Kidney epithelial cell (primary cell): ENCODE measurements around the gene SLC6A12. TPM values are rescaled to one million over a fixed set of nuclear protein-coding genes. Genes with fewer than 3 reads are reported as not detected.

Experiments
- DNase-seq: peaks from one replicate; pipeline ENCODE4 v3.0.0-alpha.2; 2010; ENCODE audit warnings: low read depth
- H3K27me3 ChIP-seq: 2 replicates; pipeline ENCODE4 v1.6.0; 2011; ENCODE audit warnings: low read length; ENCODE audit not compliant: control insufficient read depth, insufficient read depth
- H3K36me3 ChIP-seq: 2 replicates; pipeline ENCODE4 v1.5.1; 2011; ENCODE audit warnings: low read length; ENCODE audit not compliant: control insufficient read depth, insufficient read depth
- H3K4me3 ChIP-seq: 2 replicates; pipeline ENCODE4 v1.5.1; 2011; ENCODE audit warnings: low read depth, mild to moderate bottlenecking, control low read depth, low read length
- total RNA-seq: library from RNA; depleted of rRNA; stranded (reverse); fragments of >200 nt; gene quantifications from 2 replicates; pipeline ENCODE4 v1.2.3, GENCODE V29; 2015
- TF ChIP-seq, protein P1 (sequence below): IDR thresholded peaks from 2 replicates; pipeline ENCODE4 v1.5.1; 2011; ENCODE audit warnings: mild to moderate bottlenecking, moderate library complexity, low read length, control low read depth, inconsistent platforms; ENCODE audit not compliant: insufficient read depth, poor library complexity, severe bottlenecking

SLC6A12 gene
- total RNA-seq, 1 donor from 2014 or later, result not detected

DNA sequence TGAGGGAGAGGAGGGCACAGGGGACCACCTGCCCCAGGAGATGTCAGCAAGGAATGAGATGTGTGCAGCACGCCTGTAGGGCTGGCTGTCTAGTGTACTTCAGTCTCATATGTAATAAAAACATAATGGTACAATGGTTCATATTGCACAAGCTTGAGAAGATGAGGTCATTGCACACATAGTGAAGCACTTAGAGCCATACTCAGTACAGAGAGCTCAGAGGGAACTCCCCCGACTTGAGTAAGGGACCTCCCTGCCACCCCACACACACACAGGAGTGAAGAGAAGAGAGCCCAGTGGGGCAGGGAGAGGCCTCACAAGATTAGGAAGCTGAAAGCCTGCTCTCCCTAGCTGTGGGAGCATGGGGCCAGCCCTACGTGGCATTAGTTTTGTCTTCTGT, 61.5 kb downstream of the SLC6A12 start:
- peaks cover 19% of the 10 kb centered on the region for H3K27me3 ChIP-seq
- DNase-seq, result no peak
- TF ChIP-seq, protein P1, sequence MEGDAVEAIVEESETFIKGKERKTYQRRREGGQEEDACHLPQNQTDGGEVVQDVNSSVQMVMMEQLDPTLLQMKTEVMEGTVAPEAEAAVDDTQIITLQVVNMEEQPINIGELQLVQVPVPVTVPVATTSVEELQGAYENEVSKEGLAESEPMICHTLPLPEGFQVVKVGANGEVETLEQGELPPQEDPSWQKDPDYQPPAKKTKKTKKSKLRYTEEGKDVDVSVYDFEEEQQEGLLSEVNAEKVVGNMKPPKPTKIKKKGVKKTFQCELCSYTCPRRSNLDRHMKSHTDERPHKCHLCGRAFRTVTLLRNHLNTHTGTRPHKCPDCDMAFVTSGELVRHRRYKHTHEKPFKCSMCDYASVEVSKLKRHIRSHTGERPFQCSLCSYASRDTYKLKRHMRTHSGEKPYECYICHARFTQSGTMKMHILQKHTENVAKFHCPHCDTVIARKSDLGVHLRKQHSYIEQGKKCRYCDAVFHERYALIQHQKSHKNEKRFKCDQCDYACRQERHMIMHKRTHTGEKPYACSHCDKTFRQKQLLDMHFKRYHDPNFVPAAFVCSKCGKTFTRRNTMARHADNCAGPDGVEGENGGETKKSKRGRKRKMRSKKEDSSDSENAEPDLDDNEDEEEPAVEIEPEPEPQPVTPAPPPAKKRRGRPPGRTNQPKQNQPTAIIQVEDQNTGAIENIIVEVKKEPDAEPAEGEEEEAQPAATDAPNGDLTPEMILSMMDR, result no peak
- H3K36me3 ChIP-seq, result no peaks in the 10 kb centered on the region
- no peak overlapping the region for H3K4me3 ChIP-seq

DNA sequence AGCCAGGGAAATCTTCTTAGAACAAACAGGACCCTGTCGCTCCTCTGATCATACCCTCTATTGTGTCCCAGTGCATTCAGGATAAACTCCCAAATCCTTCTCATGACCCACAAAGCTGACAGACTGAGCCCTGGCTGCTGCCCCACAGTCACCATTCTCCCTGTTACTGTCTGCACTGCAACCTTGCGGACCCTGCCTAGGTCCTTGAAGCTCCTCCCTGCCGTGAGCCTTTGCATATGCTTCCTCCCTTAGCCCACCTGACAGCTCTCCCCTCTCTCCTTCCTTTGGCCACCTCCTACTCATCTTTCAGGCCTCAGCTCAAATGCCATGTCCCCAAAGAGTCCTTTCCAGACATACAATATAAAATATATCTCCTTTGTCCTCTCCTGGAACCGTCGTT, 62.4 kb downstream of the SLC6A12 start:
- Histone ChIP-seq H3K27me3 (peaks cover 22% of the 10 kb centered on the region), H3K4me3 (no peak overlapping the region), H3K36me3 (no peaks in the 10 kb centered on the region)
- TF ChIP-seq, protein P1, result no peak
- no peak for DNase-seq

DNA sequence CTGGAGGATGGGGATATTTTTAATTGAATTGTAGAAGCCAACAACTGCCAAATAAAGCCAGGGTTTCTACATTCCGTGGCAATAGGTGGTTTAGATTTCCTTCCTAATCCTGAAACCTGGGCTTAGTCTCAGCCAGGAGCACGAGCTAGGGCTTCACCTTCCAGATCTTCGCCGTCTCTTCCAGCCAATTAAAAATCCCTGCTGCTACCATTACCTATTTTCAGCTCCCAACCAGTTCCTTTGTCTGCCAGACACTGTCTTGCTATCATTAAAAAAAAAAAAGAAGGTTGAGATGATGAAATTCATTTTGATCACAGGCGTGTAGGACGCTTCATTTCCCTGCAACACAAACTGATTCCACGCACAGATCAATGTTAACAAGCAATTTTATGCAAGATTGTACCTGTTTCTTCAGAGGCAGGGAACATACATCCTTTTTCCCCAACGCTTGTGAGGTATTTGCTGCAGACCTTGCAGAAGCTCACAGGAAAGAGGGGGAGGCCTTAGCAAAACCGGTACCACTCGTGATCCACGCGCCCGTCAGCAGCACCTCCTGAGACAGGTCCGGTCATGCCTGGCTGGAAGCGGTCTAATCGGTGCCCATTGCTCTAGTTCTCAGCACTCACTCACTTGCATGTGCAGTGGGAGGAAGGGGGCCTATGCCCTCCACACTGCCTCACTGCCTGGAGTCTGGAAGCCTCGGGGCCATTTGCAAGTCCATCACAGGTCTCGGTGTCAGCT, 65.1 kb downstream of the SLC6A12 start:
- DNase-seq, result no peak
- no peak overlapping the region for H3K4me3 ChIP-seq
- TF ChIP-seq, protein P1, result no peak

DNA sequence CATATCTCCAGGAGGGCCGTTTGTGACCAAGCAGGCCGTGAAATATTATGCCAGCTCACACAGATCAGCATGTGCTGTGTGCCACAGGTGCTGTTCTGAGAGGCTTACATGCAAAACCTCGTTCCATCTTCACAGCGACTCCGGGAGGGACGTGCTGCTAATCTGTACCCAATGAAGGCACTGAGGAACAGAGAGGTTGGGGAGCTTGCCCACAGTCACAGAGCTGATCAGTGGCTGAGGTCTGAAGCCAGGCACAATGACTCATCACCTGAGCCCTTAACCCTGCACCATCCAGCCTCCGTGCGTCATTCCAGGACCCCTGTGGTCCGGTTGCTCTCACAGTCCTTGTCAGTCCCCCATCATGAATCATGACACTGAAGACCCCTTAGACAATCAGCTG, 66.7 kb downstream of the SLC6A12 start:
- no peak for DNase-seq
- peaks cover 14% of the 10 kb centered on the region for H3K27me3 ChIP-seq
- H3K4me3 ChIP-seq, result no peak overlapping the region
- H3K36me3 ChIP-seq, result no peaks in the 10 kb centered on the region
- TF ChIP-seq, protein P1, result no peak

More for the DNA sequence above, 65.1 kb downstream of the SLC6A12 start:
- Histone ChIP-seq H3K27me3 (peaks cover 16% of the 10 kb centered on the region), H3K36me3 (no peaks in the 10 kb centered on the region)

GRCh38 chr12:145369-145960, 68.5 kb downstream of the SLC6A12 start:
- Histone ChIP-seq H3K36me3 (no peaks in the 10 kb centered on the region), H3K4me3 (no peak overlapping the region), H3K27me3 (peaks cover 21% of the 10 kb centered on the region)
- TF ChIP-seq, protein P1, result no peak
- no peak for DNase-seq

GRCh38 chr12:144650-145284, 69.2 kb downstream of the SLC6A12 start:
- H3K4me3 ChIP-seq, result no peak overlapping the region
- H3K36me3 ChIP-seq, result no peaks in the 10 kb centered on the region
- TF ChIP-seq, protein P1, result no peak
- peaks cover 24% of the 10 kb centered on the region for H3K27me3 ChIP-seq
- no peak for DNase-seq
